ENCODE measurements around the gene GRM4. TPM values are rescaled to one million over a fixed set of nuclear protein-coding genes. Genes with fewer than 3 reads are reported as not detected.
A peak's percentile ranks its signal among the peaks of the same experiment; 100 is the strongest.
"Not testable (repeated sequence)": the region's sequence is repeated elsewhere in the genome, so short reads cannot be mapped to it uniquely, and the experiment has no call there.

The GRM4 gene
- total RNA-seq, 2 experiments from 2014 or later, result 0.27 TPM; not detected in 1

DNA sequence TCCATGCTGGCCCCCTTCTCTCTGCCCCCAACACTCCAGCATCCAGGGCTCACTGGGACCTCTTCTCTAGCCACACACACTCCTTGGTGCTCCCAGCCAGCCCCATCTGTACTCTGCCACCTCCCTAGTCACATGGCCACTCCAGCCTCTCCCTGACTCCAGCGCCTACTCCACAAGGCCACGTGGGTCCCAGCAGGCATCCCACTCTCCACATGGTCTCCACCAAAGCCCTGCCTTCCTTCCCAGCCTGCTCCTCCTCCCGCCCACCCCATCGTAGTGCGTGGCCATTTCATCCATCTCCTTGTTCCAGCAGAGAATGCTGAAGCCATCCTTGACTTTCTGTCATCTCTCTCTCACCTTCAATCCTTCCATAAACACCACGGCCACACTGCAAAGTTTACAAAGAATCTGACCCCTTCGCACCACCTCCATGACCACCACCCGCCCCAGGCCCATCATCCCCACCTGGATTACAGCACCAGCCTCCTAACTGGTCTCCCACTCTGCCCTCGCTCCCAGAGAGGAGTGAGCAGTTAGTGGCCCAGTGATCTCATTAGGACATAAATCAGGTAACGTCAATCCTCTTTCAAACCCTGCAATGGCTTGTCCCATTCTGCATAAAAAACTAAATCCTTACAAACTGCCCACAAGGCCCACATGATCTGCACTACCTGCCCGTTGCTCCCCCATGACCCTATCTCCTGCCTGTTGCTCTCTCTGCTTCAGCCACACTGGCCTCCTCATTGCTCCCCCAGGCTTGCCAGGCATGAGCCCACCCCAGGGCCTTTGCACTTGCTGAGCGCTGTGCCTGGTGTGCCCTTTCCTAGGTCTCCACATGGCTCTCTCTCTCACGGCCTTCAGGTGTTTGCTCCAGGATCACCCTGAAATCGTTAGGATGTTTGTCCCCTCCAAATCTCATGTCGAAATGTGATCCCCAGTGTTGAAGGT, 96.2 kb downstream of the GRM4 start:
- intact Hi-C loops (cut with micrococcal nuclease), result no loop called here
- DNase-seq, result no peak
- Mint-ChIP-seq H3K4me3 (no peak overlapping the region), H3K27me3 (ENCODE audit: low read depth) (peaks cover 2% of the 10 kb centered on the region), H3K27ac (no peak overlapping the region), H3K4me1 (ENCODE audit: low read depth) (peaks cover 5% of the 10 kb centered on the region), H3K9me3 (no peaks in the 10 kb centered on the region), H3K36me3 (ENCODE audit: low read depth) (no peaks in the 10 kb centered on the region)
- CTCF ChIA-PET, result interaction anchor here (1.1 kb wide), 1 partner anchor 277 kb away, joined by 3 read pairs; no protein-coding TSS in a partner anchor

DNA sequence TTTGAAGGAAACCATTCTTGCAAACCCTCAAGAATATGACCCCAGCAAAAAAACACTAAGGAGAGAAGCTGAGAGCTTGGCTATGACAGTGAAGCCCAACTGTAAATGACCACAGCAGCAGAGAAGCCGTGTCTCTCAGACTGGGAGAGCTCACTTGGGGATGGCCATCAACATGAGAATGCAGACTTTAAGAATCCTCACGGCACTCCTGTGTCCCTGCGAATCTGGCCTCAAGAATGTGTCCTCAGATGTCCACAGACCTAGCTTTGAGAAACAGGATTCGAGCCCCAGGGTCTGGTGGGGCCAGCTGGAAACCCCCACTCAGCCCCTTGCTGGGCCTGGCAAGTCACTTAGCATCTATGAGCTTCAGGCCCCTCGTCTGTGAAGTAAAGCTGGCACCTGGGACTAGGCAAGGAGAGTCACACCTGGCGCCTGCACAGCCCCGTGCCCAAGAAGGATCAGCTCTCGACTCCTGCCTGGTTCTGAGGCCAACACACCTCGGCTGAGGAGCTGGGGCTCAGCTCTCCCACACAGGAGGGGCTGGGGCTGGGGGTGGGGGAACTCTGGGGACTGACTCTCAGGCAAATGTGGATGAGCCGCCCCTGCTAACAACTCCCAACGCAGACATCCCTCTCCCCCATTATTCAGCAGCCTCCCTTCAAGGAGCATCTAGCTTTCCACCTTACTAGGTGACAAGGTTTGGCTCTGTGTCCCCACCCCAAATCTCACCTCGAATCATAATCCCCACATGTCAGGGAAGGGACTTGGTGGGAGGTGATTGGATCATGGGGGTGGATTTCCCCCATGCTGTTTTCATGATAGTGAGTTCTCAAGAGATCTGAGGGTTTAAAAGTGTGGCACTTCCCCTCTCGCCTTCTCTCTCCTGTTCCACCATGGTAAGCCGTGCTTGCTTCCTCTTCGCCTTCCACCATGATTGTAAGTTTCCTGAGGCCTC, 97.7 kb downstream of the GRM4 start:
- Mint-ChIP-seq H3K9me3 (no peaks in the 10 kb centered on the region), H3K36me3 (ENCODE audit: low read depth) (no peaks in the 10 kb centered on the region)

DNA sequence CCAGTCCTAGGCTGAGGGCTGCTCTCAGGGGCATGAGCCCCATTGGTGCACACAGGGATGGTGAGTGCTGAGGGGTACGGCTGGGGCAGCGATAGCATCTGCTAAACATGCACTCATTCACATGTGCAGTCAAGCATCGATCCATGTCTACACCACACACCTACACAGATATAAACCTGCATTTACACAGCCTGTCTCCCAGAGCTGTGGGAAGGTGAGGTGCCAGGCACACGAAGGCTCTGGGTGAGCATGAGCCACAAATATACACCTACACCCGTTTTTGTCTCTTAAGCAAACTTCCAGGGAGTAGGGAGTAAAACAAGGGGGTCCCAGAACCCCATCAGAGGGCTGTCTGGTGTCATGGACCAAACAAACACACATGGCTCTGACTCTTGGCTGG, 99.3 kb downstream of the GRM4 start:
- H3K27ac Mint-ChIP-seq, result no peak overlapping the region
- no peak for DNase-seq
- H3K27me3 Mint-ChIP-seq (ENCODE audit: low read depth), result no peaks in the 10 kb centered on the region
- H3K4me3 Mint-ChIP-seq, result no peak overlapping the region
- H3K9me3 Mint-ChIP-seq, result no peaks in the 10 kb centered on the region
- peaks cover 10% of the 10 kb centered on the region for H3K4me1 Mint-ChIP-seq (ENCODE audit: low read depth)
- CTCF ChIA-PET, result no interaction called here
- intact Hi-C loops (cut with micrococcal nuclease), result no loop called here
- H3K36me3 Mint-ChIP-seq (ENCODE audit: low read depth), result no peaks in the 10 kb centered on the region

More for the DNA sequence above, 97.7 kb downstream of the GRM4 start:
- H3K27me3 Mint-ChIP-seq (ENCODE audit: low read depth), result no peaks in the 10 kb centered on the region
- DNase-seq, result no peak
- no peak overlapping the region for H3K4me3 Mint-ChIP-seq
- H3K27ac Mint-ChIP-seq, result no peak overlapping the region
- intact Hi-C loops (cut with micrococcal nuclease), result no loop called here
- H3K4me1 Mint-ChIP-seq (ENCODE audit: low read depth), result peaks cover 10% of the 10 kb centered on the region
- CTCF ChIA-PET, result interaction anchor here (1.1 to 1.8 kb wide), 3 partner anchors 21 to 278 kb away, joined by 3 to 6 read pairs (median 3); no protein-coding TSS in a partner anchor

DNA sequence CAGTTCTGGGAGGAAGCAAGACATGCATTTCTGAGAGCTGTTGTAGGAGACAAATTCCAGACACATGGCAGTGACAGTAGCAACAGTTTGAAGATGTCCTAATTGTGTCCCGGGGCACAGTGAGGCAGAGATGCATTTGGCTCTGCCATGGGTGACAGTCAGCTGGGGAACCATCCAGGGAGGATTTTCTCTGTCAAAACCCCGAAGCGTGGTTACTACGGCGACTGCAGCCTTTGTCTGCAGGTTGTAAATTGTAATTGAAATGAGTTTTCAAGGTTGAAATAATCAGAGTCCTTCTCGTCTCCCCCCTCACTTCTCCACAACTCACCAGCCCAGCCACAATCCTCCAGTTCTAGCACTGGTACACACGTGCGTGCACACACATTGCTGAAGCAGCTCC, 100.1 kb downstream of the GRM4 start:
- intact Hi-C loops (cut with micrococcal nuclease), result no loop called here
- no peak overlapping the region for H3K4me3 Mint-ChIP-seq
- H3K36me3 Mint-ChIP-seq (ENCODE audit: low read depth), result no peaks in the 10 kb centered on the region
- H3K4me1 Mint-ChIP-seq (ENCODE audit: low read depth), result peaks cover 10% of the 10 kb centered on the region
- H3K9me3 Mint-ChIP-seq, result no peaks in the 10 kb centered on the region
- no peak for DNase-seq
- no peaks in the 10 kb centered on the region for H3K27me3 Mint-ChIP-seq (ENCODE audit: low read depth)
- CTCF ChIA-PET, result interaction anchor here (0.9 kb wide), 1 partner anchor 8 kb away, joined by 3 read pairs; no protein-coding TSS in a partner anchor
- H3K27ac Mint-ChIP-seq, result no peak overlapping the region

DNA sequence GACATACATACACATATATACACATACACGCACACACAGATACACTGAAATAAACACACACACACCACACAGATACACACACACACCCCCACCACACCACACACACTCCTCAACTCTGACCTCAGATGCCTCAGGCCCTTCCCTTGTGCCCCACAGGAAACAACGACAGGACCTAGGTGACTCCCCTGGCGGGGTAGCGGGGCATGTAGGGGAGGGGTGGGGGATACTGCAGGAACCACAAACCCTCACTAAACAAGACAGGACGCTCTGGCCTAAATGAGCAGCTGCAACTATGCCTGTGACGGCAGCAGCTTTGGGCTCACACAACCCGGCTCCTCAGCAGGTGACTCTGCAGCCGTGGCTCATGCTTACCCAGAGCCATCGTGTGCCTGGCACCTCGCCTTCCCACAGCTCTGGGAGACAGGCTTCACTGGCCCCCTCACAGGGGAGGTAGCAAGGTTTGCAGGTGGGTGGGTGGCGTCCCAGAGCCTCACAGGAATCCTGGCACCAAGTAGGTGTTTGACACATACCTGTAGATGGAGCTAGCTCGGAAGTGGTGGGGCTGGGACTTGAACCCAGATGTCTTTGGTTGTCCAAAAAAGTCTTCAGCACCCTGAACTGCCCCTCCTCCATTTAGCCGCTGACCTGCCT, 100.8 kb downstream of the GRM4 start:
- Mint-ChIP-seq H3K27me3 (ENCODE audit: low read depth) (no peaks in the 10 kb centered on the region), H3K9me3 (no peaks in the 10 kb centered on the region)
- CTCF ChIA-PET, result interaction anchor here (0.9 kb wide), 1 partner anchor 9 kb away, joined by 3 read pairs; no protein-coding TSS in a partner anchor

DNA sequence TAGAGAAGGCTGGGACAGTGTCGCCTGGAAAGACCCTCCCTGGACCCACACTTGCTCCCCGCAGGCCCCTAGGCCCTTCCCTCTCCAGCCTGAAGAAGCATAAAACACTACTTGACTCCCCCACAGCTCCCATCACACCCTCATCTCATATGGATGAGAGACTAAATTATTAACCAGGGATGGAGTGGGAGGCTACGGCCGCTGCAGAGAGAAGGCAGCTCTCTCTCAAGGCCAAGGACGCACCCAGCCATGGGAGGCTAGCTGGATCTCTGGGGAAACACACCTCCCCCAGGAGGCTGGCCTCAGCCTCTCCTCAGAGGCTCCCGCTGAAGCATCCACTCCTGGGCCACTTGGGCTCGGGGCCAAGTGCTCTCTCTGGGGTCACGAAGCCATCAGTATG, 102.5 kb downstream of the GRM4 start:
- CTCF ChIA-PET, result interaction anchor here (1.6 to 1.8 kb wide), 2 partner anchors 10 to 12 kb away, joined by 4 to 7 read pairs; no protein-coding TSS in a partner anchor
- Mint-ChIP-seq H3K4me1 (ENCODE audit: low read depth) (peaks cover 10% of the 10 kb centered on the region), H3K27me3 (ENCODE audit: low read depth) (no peaks in the 10 kb centered on the region), H3K4me3 (no peak overlapping the region), H3K9me3 (no peaks in the 10 kb centered on the region), H3K27ac (no peak overlapping the region), H3K36me3 (ENCODE audit: low read depth) (no peaks in the 10 kb centered on the region)
- intact Hi-C loops (cut with micrococcal nuclease), result no loop called here
- no peak for DNase-seq

More for the DNA sequence above, 100.8 kb downstream of the GRM4 start:
- intact Hi-C loops (cut with micrococcal nuclease), result no loop called here
- peak; percentile 38 for DNase-seq
- H3K27ac Mint-ChIP-seq, result no peak overlapping the region
- no peak overlapping the region for H3K4me3 Mint-ChIP-seq
- H3K4me1 Mint-ChIP-seq (ENCODE audit: low read depth), result peaks cover 10% of the 10 kb centered on the region
- H3K36me3 Mint-ChIP-seq (ENCODE audit: low read depth), result no peaks in the 10 kb centered on the region

DNA sequence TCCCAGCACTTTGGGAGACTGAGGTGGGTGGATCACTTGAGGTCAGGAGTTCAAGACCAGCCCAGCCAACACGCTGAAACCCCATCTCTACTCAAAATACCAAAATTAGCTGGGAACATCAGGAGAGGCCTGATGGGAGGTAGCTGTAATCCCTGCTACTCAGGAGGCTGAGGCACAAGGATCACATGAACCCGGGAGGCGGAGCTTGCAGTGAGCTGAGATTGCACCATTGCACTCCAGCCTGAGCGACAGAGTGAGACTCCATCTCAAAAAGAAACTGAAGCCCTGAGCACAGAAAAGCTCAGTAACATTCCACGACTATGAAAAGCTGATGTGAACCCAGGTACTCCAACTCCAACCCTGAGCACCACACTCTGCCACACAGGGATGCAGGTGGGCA, 103.9 kb downstream of the GRM4 start:
- H3K27me3 Mint-ChIP-seq (ENCODE audit: low read depth); intact Hi-C loops (cut with micrococcal nuclease); H3K27ac Mint-ChIP-seq; DNase-seq; H3K9me3 Mint-ChIP-seq; H3K4me3 Mint-ChIP-seq; H3K36me3 Mint-ChIP-seq (ENCODE audit: low read depth): not testable (repeated sequence)
- peaks cover 10% of the 10 kb centered on the region for H3K4me1 Mint-ChIP-seq (ENCODE audit: low read depth)
- CTCF ChIA-PET, result interaction anchor here (0.6 to 1.8 kb wide), 3 partner anchors 11 to 119 kb away, joined by 4 to 7 read pairs (median 6); no protein-coding TSS in a partner anchor

DNA sequence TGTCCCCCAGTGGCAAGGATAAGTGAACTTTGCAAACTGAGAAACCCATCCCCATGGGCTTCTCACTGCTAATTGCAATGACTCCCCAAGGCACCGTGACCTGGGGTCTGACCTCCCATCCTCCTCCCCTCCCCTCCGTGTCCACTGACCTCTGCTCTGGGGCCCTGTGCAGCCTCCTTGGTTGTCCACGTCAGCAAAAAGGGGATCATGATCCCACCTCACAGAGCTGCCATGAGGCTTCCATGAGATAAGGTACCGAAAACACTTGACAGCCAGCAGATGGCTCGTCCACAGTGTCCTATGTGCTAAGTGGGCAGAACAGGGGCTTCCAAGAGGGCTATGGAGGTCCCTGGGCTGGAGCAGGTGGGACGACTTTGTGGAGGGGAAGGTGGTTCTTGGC, 104.5 kb downstream of the GRM4 start:
- intact Hi-C loops (cut with micrococcal nuclease), result no loop called here
- Mint-ChIP-seq H3K36me3 (ENCODE audit: low read depth) (no peaks in the 10 kb centered on the region), H3K27ac (no peak overlapping the region), H3K9me3 (no peaks in the 10 kb centered on the region), H3K4me3 (no peak overlapping the region), H3K4me1 (ENCODE audit: low read depth) (peaks cover 10% of the 10 kb centered on the region), H3K27me3 (ENCODE audit: low read depth) (no peaks in the 10 kb centered on the region)
- CTCF ChIA-PET, result interaction anchor here (0.6 kb wide), 1 partner anchor 120 kb away, joined by 6 read pairs; no protein-coding TSS in a partner anchor
- DNase-seq, result no peak

DNA sequence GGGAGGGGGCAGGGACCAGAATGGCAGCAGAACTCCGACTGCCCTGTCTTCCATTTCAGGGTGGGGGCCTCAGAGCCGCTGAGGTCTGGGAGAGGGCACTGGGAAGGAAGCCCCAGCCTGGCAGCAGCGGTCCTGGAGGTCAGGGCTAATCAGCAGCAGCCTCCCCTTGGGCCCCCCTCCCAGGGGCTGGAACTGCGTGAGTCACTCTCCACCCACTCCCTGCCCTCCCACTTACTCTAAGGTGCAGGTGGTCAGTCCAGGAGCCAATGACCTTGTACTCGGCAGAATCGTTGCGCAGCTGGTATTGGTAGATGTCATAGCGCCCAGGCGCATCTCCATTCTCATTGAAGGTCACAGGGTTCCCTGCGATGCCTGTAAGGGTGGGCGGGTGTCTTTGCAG, 105.9 kb downstream of the GRM4 start:
- H3K36me3 Mint-ChIP-seq (ENCODE audit: low read depth), result no peaks in the 10 kb centered on the region
- H3K27me3 Mint-ChIP-seq (ENCODE audit: low read depth), result no peaks in the 10 kb centered on the region
- CTCF ChIA-PET, result no interaction called here
- DNase-seq, result no peak
- no peak overlapping the region for H3K4me3 Mint-ChIP-seq
- H3K27ac Mint-ChIP-seq, result no peak overlapping the region
- intact Hi-C loops (cut with micrococcal nuclease), result no loop called here
- H3K9me3 Mint-ChIP-seq, result no peaks in the 10 kb centered on the region
- H3K4me1 Mint-ChIP-seq (ENCODE audit: low read depth), result peaks cover 8% of the 10 kb centered on the region

DNA sequence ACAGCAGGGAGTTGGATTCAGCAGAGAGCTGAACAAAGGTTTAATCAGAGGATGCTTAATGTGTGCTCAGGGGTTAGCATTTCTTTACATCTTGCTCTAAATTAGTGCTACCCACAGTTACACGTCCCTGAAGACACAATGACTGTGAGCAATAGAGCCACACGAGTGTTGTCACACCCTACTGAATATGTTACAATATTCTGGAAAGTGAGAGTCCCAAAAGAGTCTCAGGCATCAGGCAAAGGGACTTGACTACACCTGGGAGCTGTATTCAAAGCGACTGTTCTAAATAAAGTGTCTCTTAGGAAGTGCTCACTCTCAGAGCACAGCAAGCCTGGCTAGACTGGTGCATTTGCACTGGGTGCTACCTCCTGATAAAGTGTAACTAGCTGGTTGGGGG, 108.7 kb downstream of the GRM4 start:
- intact Hi-C loops (cut with micrococcal nuclease), result no loop called here
- Mint-ChIP-seq H3K36me3 (ENCODE audit: low read depth) (no peaks in the 10 kb centered on the region), H3K27ac (no peak overlapping the region)

DNA sequence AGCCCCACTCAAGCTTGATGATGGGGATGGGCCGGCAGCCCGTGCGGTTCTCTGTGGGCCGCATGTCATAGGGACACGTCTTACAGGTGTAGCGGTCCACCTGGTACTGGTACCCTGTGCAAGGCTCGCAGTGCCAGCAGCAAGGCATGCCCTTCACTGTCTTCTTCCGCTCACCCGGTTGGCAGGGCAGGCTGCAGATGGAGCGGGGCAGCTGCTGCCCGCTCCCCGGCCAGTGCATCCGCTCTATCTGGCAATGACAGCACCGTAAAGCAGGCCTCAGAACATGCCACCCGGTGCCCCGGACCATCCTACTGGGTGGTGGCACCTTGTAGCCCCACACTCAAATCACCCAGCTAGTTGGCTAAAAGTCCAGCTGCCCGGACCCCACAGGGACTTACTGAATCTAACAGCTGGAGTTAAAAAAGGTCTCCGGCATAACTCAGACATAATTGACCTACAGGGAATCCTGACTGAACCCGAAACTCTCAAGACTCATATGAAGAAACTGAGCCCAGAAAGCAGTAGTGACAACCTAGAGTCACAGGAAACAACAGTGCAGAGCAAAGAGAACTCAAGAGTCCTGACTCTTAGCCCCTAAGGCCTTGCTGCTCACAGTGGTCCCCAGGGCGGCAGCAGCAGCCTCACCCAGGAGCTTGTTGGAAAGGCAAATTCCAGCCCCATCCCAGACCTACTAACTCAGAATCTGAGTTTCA, 109.4 kb downstream of the GRM4 start:
- DNase-seq, result no peak
- CTCF ChIA-PET, result interaction anchor here (0.6 to 2.8 kb wide), 3 partner anchors 9 to 86 kb away, joined by 3 to 8 read pairs (median 3); no protein-coding TSS in a partner anchor
- H3K4me1 Mint-ChIP-seq (ENCODE audit: low read depth), result no peaks in the 10 kb centered on the region
- no peaks in the 10 kb centered on the region for H3K9me3 Mint-ChIP-seq
- no peak overlapping the region for H3K4me3 Mint-ChIP-seq
- H3K27me3 Mint-ChIP-seq (ENCODE audit: low read depth), result no peaks in the 10 kb centered on the region
- intact Hi-C loops (cut with micrococcal nuclease), result no loop called here
- no peaks in the 10 kb centered on the region for H3K36me3 Mint-ChIP-seq (ENCODE audit: low read depth)
- no peak overlapping the region for H3K27ac Mint-ChIP-seq

More for the DNA sequence above, 108.7 kb downstream of the GRM4 start:
- Mint-ChIP-seq H3K4me1 (ENCODE audit: low read depth) (no peaks in the 10 kb centered on the region), H3K4me3 (no peak overlapping the region), H3K27me3 (ENCODE audit: low read depth) (no peaks in the 10 kb centered on the region), H3K9me3 (no peaks in the 10 kb centered on the region)
- no peak for DNase-seq
- CTCF ChIA-PET, result interaction anchor here (0.6 to 2.8 kb wide), 3 partner anchors 10 to 122 kb away, joined by 3 to 8 read pairs (median 3); no protein-coding TSS in a partner anchor
